Measurements from ENCODE around the gene ARMC9. TPM values are rescaled to one million over a fixed set of nuclear protein-coding genes. Genes with fewer than 3 reads are reported as not detected.

The ARMC9 gene
- total RNA-seq, 1 experiment from 2014 or later, result 3.3 TPM

GRCh38 chr2:231163011-231163410, 35.4 kb upstream of the ARMC9 start:
- no peak for DNase-seq
- no peaks in the 10 kb centered on the region for H3K9me3 ChIP-seq
- no peaks in the 10 kb centered on the region; the same call in 1 of the 2 replicates for H3K36me3 ChIP-seq (ENCODE audit: control insufficient read depth, insufficient read depth, low read length)
- BruUV-seq (replicated peaks), result no TSS peak
- ChIA-PET POLR2A (no interaction called here), CTCF (no interaction called here)
- H3K27me3 ChIP-seq (replicated peaks; ENCODE audit: control insufficient read depth, insufficient read depth, low read length), result no peaks in the 10 kb centered on the region
- Mint-ChIP-seq H3K36me3 (ENCODE audit: insufficient read depth, unreplicated experiment) (peaks cover 43% of the 10 kb centered on the region), H3K27me3 (ENCODE audit: insufficient read depth, unreplicated experiment) (no peaks in the 10 kb centered on the region), H3K27ac (ENCODE audit: unreplicated experiment) (no peak overlapping the region), H3K4me3 (ENCODE audit: unreplicated experiment) (no peak overlapping the region), H3K9me3 (ENCODE audit: unreplicated experiment) (no peaks in the 10 kb centered on the region), H3K4me1 (ENCODE audit: low read depth, unreplicated experiment) (no peaks in the 10 kb centered on the region)
- no peak for TF ChIP-seq CTCF (IDR thresholded peaks at IDR 0.05; ENCODE audit: insufficient read depth in 1 of 2, low read depth in 1 of 2, low read length in 1 of 2, severe bottlenecking in 1 of 2, unreplicated experiment in 1 of 2)
- H3K4me3 ChIP-seq (ENCODE audit: low read depth, low read length), result no peak overlapping the region
- peaks cover 8% of the 10 kb centered on the region; the same call in 1 of the 2 replicates for H3K4me1 ChIP-seq
- intact Hi-C loops (cut with micrococcal nuclease; ENCODE audit: unreplicated experiment), result no loop called here

- no peak for TF ChIP-seq CTCF (IDR thresholded peaks at IDR 0.05; ENCODE audit: insufficient read depth in 1 of 2, low read depth in 1 of 2, low read length in 1 of 2, severe bottlenecking in 1 of 2, unreplicated experiment in 1 of 2)
Measured at GRCh38 chr2:231163414-231164095, 34.9 kb upstream of the ARMC9 start.

GRCh38 chr2:231167745-231168459, 30.5 kb upstream of the ARMC9 start:
- H3K36me3 Mint-ChIP-seq (ENCODE audit: insufficient read depth, unreplicated experiment), result peaks cover 64% of the 10 kb centered on the region
- no peaks in the 10 kb centered on the region for H3K36me3 ChIP-seq (ENCODE audit: control insufficient read depth, insufficient read depth, low read length)
- TF ChIP-seq CTCF (IDR thresholded peaks at IDR 0.05; ENCODE audit: insufficient read depth in 1 of 2, low read depth in 1 of 2, low read length in 1 of 2, severe bottlenecking in 1 of 2, unreplicated experiment in 1 of 2), result no peak
- no peak overlapping the region for H3K27ac Mint-ChIP-seq (ENCODE audit: unreplicated experiment)
- intact Hi-C loops (cut with micrococcal nuclease; ENCODE audit: unreplicated experiment), result no loop called here
- H3K27me3 ChIP-seq (replicated peaks; ENCODE audit: control insufficient read depth, insufficient read depth, low read length), result no peaks in the 10 kb centered on the region
- no peaks in the 10 kb centered on the region for H3K4me1 Mint-ChIP-seq (ENCODE audit: low read depth, unreplicated experiment)
- ChIA-PET POLR2A (no interaction called here), CTCF (no interaction called here)
- no peaks in the 10 kb centered on the region for H3K9me3 Mint-ChIP-seq (ENCODE audit: unreplicated experiment)
- BruUV-seq (replicated peaks), result no TSS peak
- peaks cover 8% of the 10 kb centered on the region; the same call in 1 of the 2 replicates for H3K4me1 ChIP-seq
- no peak overlapping the region for H3K4me3 Mint-ChIP-seq (ENCODE audit: unreplicated experiment)
- DNase-seq, result no peak
- no peaks in the 10 kb centered on the region for H3K9me3 ChIP-seq
- no peak overlapping the region for H3K4me3 ChIP-seq (ENCODE audit: low read depth, low read length)
- no peaks in the 10 kb centered on the region for H3K27me3 Mint-ChIP-seq (ENCODE audit: insufficient read depth, unreplicated experiment)

More at GRCh38 chr2:231163414-231164095, 34.9 kb upstream of the ARMC9 start:
- BruUV-seq (replicated peaks), result no TSS peak
- H3K4me3 Mint-ChIP-seq (ENCODE audit: unreplicated experiment), result no peak overlapping the region
- Histone ChIP-seq H3K4me1 (peaks cover 8% of the 10 kb centered on the region; the same call in 1 of the 2 replicates), H3K9me3 (no peaks in the 10 kb centered on the region), H3K4me3 (ENCODE audit: low read depth, low read length) (no peak overlapping the region), H3K27me3 (replicated peaks; ENCODE audit: control insufficient read depth, insufficient read depth, low read length) (no peaks in the 10 kb centered on the region), H3K36me3 (ENCODE audit: control insufficient read depth, insufficient read depth, low read length) (no peaks in the 10 kb centered on the region; the same call in 1 of the 2 replicates)
- ChIA-PET POLR2A (no interaction called here), CTCF (no interaction called here)
- no peaks in the 10 kb centered on the region for H3K27me3 Mint-ChIP-seq (ENCODE audit: insufficient read depth, unreplicated experiment)
- no peak for DNase-seq
- H3K4me1 Mint-ChIP-seq (ENCODE audit: low read depth, unreplicated experiment), result no peaks in the 10 kb centered on the region
- intact Hi-C loops (cut with micrococcal nuclease; ENCODE audit: unreplicated experiment), result loop anchor here (2.0 kb wide), 1 partner anchor 63 kb away; no protein-coding TSS in a partner anchor
- no peak overlapping the region for H3K27ac Mint-ChIP-seq (ENCODE audit: unreplicated experiment)
- H3K36me3 Mint-ChIP-seq (ENCODE audit: insufficient read depth, unreplicated experiment), result peaks cover 48% of the 10 kb centered on the region
- no peaks in the 10 kb centered on the region for H3K9me3 Mint-ChIP-seq (ENCODE audit: unreplicated experiment)
